Measurements from ENCODE around the gene PLEKHA5. TPM values are rescaled to one million over a fixed set of nuclear protein-coding genes. Genes with fewer than 3 reads are reported as not detected.

PLEKHA5 gene
- total RNA-seq, 4 donors from 2014 or later = 25.8 to 65.5 (median 34.1) TPM

GRCh38 chr12:19419086-19419485, 289.6 kb downstream of the PLEKHA5 start:
- WGBS = 95% methylated on average over 14 of the region's 14 CpGs

GRCh38 chr12:19421503-19422282, 292.2 kb downstream of the PLEKHA5 start:
- WGBS = 90% methylated on average over 6 of the region's 6 CpGs
- Histone ChIP-seq H3K27ac (no peak overlapping the region), H3K27me3 (no peaks in the 10 kb centered on the region), H3K4me3 (no peak overlapping the region), H3K36me3 (no peaks in the 10 kb centered on the region), H3K4me1 (no peaks in the 10 kb centered on the region), H3K9me3 (no peaks in the 10 kb centered on the region)
- no peak for DNase-seq (ENCODE audit: low spot score in 2 of 2)
- TF ChIP-seq CTCF (IDR thresholded peaks at IDR 0.05) = no peak
- no peak for TF ChIP-seq POLR2A (IDR thresholded peaks at IDR 0.05)
- no peak for TF ChIP-seq POLR2AphosphoS5 (IDR thresholded peaks at IDR 0.05)
- no peak for TF ChIP-seq EP300 (IDR thresholded peaks at IDR 0.05)

More at GRCh38 chr12:19419086-19419485, 289.6 kb downstream of the PLEKHA5 start:
- Histone ChIP-seq H3K4me1 (no peaks in the 10 kb centered on the region), H3K27ac (no peak overlapping the region), H3K36me3 (no peaks in the 10 kb centered on the region), H3K4me3 (no peak overlapping the region), H3K9me3 (no peaks in the 10 kb centered on the region), H3K27me3 (no peaks in the 10 kb centered on the region)
- TF ChIP-seq EP300 (IDR thresholded peaks at IDR 0.05) (no peak), POLR2AphosphoS5 (IDR thresholded peaks at IDR 0.05) (no peak), POLR2A (IDR thresholded peaks at IDR 0.05) (no peak), CTCF (IDR thresholded peaks at IDR 0.05) (no peak)
- peak in 1 of 2 donors; percentile 47 for DNase-seq (ENCODE audit: low spot score in 2 of 2)

GRCh38 chr12:19423166-19423930, 293.8 kb downstream of the PLEKHA5 start:
- H3K27ac ChIP-seq = no peak overlapping the region
- TF ChIP-seq POLR2A (IDR thresholded peaks at IDR 0.05) (no peak), EP300 (IDR thresholded peaks at IDR 0.05) (no peak), CTCF (IDR thresholded peaks at IDR 0.05) (no peak), POLR2AphosphoS5 (IDR thresholded peaks at IDR 0.05) (no peak)
- H3K36me3 ChIP-seq = no peaks in the 10 kb centered on the region
- no peaks in the 10 kb centered on the region for H3K27me3 ChIP-seq
- 95% methylated on average over 12 of the region's 12 CpGs for WGBS
- H3K9me3 ChIP-seq = no peaks in the 10 kb centered on the region
- no peak for DNase-seq (ENCODE audit: low spot score in 2 of 2)
- no peaks in the 10 kb centered on the region for H3K4me1 ChIP-seq
- no peak overlapping the region for H3K4me3 ChIP-seq
